Endothelial cell (in vitro differentiated cells): ENCODE results near the gene USP34. TPM values are rescaled to one million over a fixed set of nuclear protein-coding genes. Genes with fewer than 3 reads are reported as not detected.
"Not testable (repeated sequence)": the region's sequence is repeated elsewhere in the genome, so short reads cannot be mapped to it uniquely, and the experiment has no call there.

Experiments
- DNase-seq: peaks from one replicate; pipeline ENCODE4 v3.0.0; 2021; ENCODE audit warnings: low spot score
- H3K27ac Mint-ChIP-seq: one replicate; pipeline ENCODE4 v1.8.0; 2021; ENCODE audit warnings: mixed read lengths, inconsistent platforms; ENCODE audit not compliant: unreplicated experiment
- H3K27me3 Mint-ChIP-seq: one replicate; pipeline ENCODE4 v1.8.0; 2021; ENCODE audit warnings: mild to moderate bottlenecking, moderate library complexity, mixed read lengths, inconsistent platforms; ENCODE audit not compliant: unreplicated experiment
- H3K36me3 Mint-ChIP-seq: one replicate; pipeline ENCODE4 v1.8.0; 2021; ENCODE audit warnings: mild to moderate bottlenecking, low read depth, mixed read lengths, inconsistent platforms; ENCODE audit not compliant: unreplicated experiment
- H3K4me1 Mint-ChIP-seq: one replicate; pipeline ENCODE4 v1.8.0; 2021; ENCODE audit warnings: mild to moderate bottlenecking, mixed read lengths, inconsistent platforms; ENCODE audit not compliant: unreplicated experiment
- H3K4me3 Mint-ChIP-seq: one replicate; pipeline ENCODE4 v1.8.0; 2021; ENCODE audit warnings: mild to moderate bottlenecking, mixed read lengths, inconsistent platforms; ENCODE audit not compliant: unreplicated experiment
- H3K9me3 Mint-ChIP-seq: one replicate; pipeline ENCODE4 v1.8.0; 2021; ENCODE audit warnings: mixed read lengths, inconsistent platforms; ENCODE audit not compliant: unreplicated experiment
- CTCF ChIP-seq: fragments of 200-600 bp; sonication (generic); IDR thresholded peaks from one replicate; pipeline ENCODE4 v1.5.0; 2021; ENCODE audit warnings: antibody characterized with exemption; ENCODE audit not compliant: unreplicated experiment
- total RNA-seq: library from RNA; stranded (reverse); fragmentation: NEBNext Ultra II Directional; extraction: Animal tissue kit (Norgen Biotek cat#: 25700); gene quantifications from one replicate; pipeline ENCODE4 v1.2.1, GENCODE V29; 2021; ENCODE audit not compliant: unreplicated experiment

USP34 gene
- total RNA-seq, 1 donor from 2014 or later = 97.4 TPM

- Mint-ChIP-seq H3K4me3 (no peak overlapping the region), H3K36me3 (peaks cover 25% of the 10 kb centered on the region), H3K27ac (no peak overlapping the region), H3K27me3 (no peaks in the 10 kb centered on the region), H3K9me3 (no peaks in the 10 kb centered on the region), H3K4me1 (peaks cover 3% of the 10 kb centered on the region)
- DNase-seq = no peak
- TF ChIP-seq CTCF = no peak
These were observed 265.8 kb downstream of the USP34 start for GRCh38 chr2:61205132-61205531.

GRCh38 chr2:61196671-61197070 lies 274.2 kb downstream of the USP34 start:
- peaks cover 6% of the 10 kb centered on the region for H3K36me3 Mint-ChIP-seq
- H3K27me3 Mint-ChIP-seq = no peaks in the 10 kb centered on the region
- no peak overlapping the region for H3K27ac Mint-ChIP-seq
- H3K4me3 Mint-ChIP-seq = no peak overlapping the region
- TF ChIP-seq CTCF = no peak
- H3K4me1 Mint-ChIP-seq = peaks cover 4% of the 10 kb centered on the region
- no peak for DNase-seq
- H3K9me3 Mint-ChIP-seq = no peaks in the 10 kb centered on the region

GRCh38 chr2:61194646-61195045 lies 276.2 kb downstream of the USP34 start:
- H3K27me3 Mint-ChIP-seq, DNase-seq, H3K27ac Mint-ChIP-seq, H3K4me1 Mint-ChIP-seq, H3K36me3 Mint-ChIP-seq, H3K9me3 Mint-ChIP-seq, H3K4me3 Mint-ChIP-seq: not testable (repeated sequence)

- no peaks in the 10 kb centered on the region for H3K36me3 Mint-ChIP-seq
- H3K4me3 Mint-ChIP-seq = no peak overlapping the region
- H3K4me1 Mint-ChIP-seq = no peaks in the 10 kb centered on the region
- peaks cover 2% of the 10 kb centered on the region for H3K27me3 Mint-ChIP-seq
- no peak for DNase-seq
- no peaks in the 10 kb centered on the region for H3K9me3 Mint-ChIP-seq
- no peak overlapping the region for H3K27ac Mint-ChIP-seq
- no peak for TF ChIP-seq CTCF
These were observed 277.0 kb downstream of the USP34 start for GRCh38 chr2:61193670-61194561.

GRCh38 chr2:61187085-61187484 lies 283.8 kb downstream of the USP34 start:
- no peak for TF ChIP-seq CTCF
- no peak for DNase-seq
- peaks cover 2% of the 10 kb centered on the region for H3K27me3 Mint-ChIP-seq
- peaks cover 46% of the 10 kb centered on the region for H3K36me3 Mint-ChIP-seq
- H3K9me3 Mint-ChIP-seq = no peaks in the 10 kb centered on the region
- no peak overlapping the region for H3K27ac Mint-ChIP-seq
- H3K4me1 Mint-ChIP-seq = no peaks in the 10 kb centered on the region
- H3K4me3 Mint-ChIP-seq = peak overlapping the region; percentile 24
